ENCODE data around the gene CCDC102A. TPM values are rescaled to one million over a fixed set of nuclear protein-coding genes. Genes with fewer than 3 reads are reported as not detected.
A peak's percentile ranks its signal among the peaks of the same experiment; 100 is the strongest.

CCDC102A gene
- total RNA-seq, 2 donors from 2014 or later, result 11.2 to 15.1 TPM

DNA sequence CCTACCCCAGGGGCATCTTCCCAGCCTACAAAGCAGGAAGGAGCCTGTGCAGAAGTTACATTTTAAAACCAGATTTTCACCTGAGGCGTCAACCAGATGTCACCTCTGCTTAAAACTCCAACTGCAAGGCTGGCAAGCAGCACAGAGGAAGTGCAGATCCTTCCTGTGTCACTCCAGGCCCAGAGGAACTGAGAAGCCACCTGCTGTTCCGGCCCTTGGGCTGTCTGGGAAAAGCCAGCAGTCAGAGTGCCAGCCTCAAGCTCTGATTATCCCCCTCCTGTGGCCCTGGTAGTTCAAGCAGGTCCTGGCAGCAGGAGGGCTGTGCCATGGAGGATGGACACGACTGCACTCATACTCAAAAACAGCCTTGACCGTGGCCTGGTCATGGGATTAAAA, 63.7 kb downstream of the CCDC102A start:
- no peak overlapping the region for H3K27ac ChIP-seq
- H3K27me3 ChIP-seq, result no peaks in the 10 kb centered on the region
- H3K36me3 ChIP-seq, result peaks cover 70% of the 10 kb centered on the region
- no peak for DNase-seq (ENCODE audit: low spot score)
- H3K4me1 ChIP-seq, result peaks cover 0 to 41% of the 10 kb centered on the region in 2 donors
- TF ChIP-seq, protein P1, sequence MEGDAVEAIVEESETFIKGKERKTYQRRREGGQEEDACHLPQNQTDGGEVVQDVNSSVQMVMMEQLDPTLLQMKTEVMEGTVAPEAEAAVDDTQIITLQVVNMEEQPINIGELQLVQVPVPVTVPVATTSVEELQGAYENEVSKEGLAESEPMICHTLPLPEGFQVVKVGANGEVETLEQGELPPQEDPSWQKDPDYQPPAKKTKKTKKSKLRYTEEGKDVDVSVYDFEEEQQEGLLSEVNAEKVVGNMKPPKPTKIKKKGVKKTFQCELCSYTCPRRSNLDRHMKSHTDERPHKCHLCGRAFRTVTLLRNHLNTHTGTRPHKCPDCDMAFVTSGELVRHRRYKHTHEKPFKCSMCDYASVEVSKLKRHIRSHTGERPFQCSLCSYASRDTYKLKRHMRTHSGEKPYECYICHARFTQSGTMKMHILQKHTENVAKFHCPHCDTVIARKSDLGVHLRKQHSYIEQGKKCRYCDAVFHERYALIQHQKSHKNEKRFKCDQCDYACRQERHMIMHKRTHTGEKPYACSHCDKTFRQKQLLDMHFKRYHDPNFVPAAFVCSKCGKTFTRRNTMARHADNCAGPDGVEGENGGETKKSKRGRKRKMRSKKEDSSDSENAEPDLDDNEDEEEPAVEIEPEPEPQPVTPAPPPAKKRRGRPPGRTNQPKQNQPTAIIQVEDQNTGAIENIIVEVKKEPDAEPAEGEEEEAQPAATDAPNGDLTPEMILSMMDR (IDR thresholded peaks at IDR 0.05), result no peak
- H3K4me3 ChIP-seq, result no peak overlapping the region
- no peaks in the 10 kb centered on the region for H3K9me3 ChIP-seq

DNA sequence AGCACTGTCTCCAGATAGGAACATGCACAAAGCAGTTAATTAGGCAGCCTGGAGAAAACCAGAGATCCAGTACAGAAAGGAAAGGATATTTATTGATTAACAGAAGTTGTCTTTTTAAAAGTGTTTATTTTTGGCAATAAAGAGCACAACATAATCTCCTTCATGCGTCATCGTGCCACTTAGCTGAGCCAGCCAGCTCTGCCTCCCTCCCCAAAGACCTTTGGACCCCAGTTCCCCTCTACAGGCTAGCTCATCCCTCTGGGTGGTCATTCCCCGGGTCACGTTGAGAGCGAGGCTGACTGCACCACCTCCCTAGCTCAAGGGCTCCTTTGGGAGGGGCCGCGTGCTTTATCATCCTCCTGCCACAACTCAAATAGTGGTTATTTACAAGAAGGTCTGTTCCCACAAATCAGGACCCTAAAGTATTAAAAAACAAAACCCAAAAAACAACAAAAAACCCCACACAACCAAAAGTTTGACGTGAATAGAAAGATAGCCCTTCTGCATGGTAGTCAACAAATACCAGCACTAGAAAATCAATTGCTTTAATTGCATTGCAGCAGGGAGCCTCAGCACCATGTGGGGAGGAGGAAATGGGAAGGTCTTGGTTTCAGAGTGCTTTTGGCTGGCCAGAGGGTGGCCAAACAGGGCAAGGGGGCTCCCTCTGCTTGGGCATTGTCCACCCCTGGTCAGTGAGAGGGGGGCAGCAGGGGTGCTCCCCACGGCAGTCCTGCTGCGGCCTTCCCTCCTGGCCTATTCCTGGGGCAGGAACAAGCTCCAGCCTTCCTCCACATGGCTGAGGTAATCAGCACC, 64.3 kb downstream of the CCDC102A start:
- no peaks in the 10 kb centered on the region for H3K9me3 ChIP-seq
- peaks cover 0 to 35% of the 10 kb centered on the region in 2 donors for H3K4me1 ChIP-seq
- no peak overlapping the region for H3K27ac ChIP-seq
- no peak overlapping the region for H3K4me3 ChIP-seq
- no peaks in the 10 kb centered on the region for H3K27me3 ChIP-seq
- DNase-seq (ENCODE audit: low spot score), result no peak
- TF ChIP-seq, protein P1 (IDR thresholded peaks at IDR 0.05), result no peak
- H3K36me3 ChIP-seq, result peaks cover 73% of the 10 kb centered on the region

DNA sequence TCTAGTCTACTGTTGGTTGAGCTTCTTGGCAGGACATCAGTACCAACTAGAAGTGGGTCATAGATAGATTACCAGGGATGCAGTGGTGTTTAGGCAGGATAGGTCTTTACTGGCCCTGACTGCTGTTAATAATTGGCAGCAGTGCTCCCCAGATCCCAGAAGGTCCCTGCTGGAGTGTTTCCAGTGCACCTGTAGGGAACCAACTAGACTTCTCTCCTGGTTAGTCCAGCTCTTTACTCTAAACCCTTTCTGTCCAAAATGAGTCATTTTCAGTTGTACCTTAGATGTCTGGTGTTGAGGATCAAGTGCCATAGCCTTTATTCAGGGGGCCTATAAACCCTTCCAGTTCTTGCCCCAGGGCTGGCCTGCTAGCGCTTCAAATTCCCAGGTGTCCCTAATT, 65.2 kb downstream of the CCDC102A start:
- no peak overlapping the region for H3K4me3 ChIP-seq
- no peaks in the 10 kb centered on the region for H3K27me3 ChIP-seq
- DNase-seq (ENCODE audit: low spot score), result no peak
- peaks cover 81% of the 10 kb centered on the region for H3K36me3 ChIP-seq
- peaks cover 0 to 28% of the 10 kb centered on the region in 2 donors for H3K4me1 ChIP-seq
- H3K27ac ChIP-seq, result no peak overlapping the region
- no peaks in the 10 kb centered on the region for H3K9me3 ChIP-seq
- TF ChIP-seq, protein P1 (IDR thresholded peaks at IDR 0.05), result no peak

DNA sequence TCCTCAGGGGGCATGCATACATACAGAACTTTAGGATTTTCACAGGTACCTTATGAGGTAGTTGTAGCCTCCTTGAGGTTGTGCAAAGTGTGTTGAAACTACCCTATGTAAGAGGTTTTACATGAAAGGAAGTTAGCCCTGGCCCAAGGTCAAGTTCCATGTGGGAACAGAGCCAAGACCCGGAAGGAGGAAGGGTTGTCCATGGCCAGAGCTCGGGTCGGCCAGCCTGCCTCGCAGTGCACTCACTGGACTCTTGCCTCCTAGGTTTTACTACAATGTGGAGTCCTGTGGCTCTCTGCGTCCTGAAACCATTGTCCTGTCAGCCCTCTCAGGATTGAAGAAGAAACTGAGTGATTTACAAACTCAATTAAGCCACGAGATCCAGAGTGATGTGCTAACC, 65.7 kb downstream of the CCDC102A start:
- Histone ChIP-seq H3K4me1 (peaks cover 0 to 23% of the 10 kb centered on the region in 2 donors), H3K27me3 (no peaks in the 10 kb centered on the region), H3K27ac (no peak overlapping the region), H3K9me3 (no peaks in the 10 kb centered on the region), H3K36me3 (peaks cover 86% of the 10 kb centered on the region), H3K4me3 (no peak overlapping the region)
- DNase-seq (ENCODE audit: low spot score), result peak; percentile 80
- TF ChIP-seq, protein P1 (IDR thresholded peaks at IDR 0.05), result no peak

DNA sequence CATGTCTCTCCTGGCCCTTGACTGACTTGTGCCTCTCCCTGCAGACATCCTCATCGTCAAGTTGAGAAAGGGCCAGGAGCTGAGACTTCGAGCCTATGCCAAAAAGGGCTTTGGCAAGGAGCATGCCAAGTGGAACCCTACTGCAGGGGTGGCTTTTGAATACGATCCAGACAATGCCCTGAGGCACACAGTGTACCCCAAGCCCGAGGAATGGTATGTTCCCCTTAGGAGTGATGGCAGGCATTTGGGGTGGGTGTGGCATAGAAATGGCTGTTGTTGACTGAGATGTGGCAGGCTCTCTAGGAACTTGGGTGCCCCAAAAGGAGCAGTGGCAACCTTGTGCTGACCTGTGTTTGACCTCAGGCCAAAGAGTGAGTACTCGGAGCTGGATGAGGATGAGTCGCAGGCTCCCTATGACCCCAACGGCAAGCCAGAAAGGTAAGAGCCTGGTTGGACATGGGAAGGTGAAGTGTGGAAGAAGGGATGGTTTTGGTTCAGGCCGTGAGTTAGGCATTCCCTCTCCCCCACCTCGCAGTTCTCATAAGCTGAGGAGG, 66.4 kb downstream of the CCDC102A start:
- H3K9me3 ChIP-seq, result no peaks in the 10 kb centered on the region
- H3K27me3 ChIP-seq, result no peaks in the 10 kb centered on the region
- peaks cover 87% of the 10 kb centered on the region for H3K36me3 ChIP-seq
- DNase-seq (ENCODE audit: low spot score), result no peak
- peaks cover 0 to 23% of the 10 kb centered on the region in 2 donors for H3K4me1 ChIP-seq
- no peak overlapping the region for H3K27ac ChIP-seq
- TF ChIP-seq, protein P1 (IDR thresholded peaks at IDR 0.05), result no peak
- no peak overlapping the region for H3K4me3 ChIP-seq
